Astrocyte of the spinal cord (primary cell): ENCODE data around the gene TNRC6B.

Experiments used
- DNase-seq: peaks from one replicate; pipeline ENCODE4 v3.0.0; 2011; ENCODE audit warnings: low read depth, low spot score
- H3K4me3 ChIP-seq: 2 replicates; pipeline ENCODE4 v1.5.1; 2011; ENCODE audit warnings: low read depth, mild to moderate bottlenecking, low read length, moderate library complexity
- in situ Hi-C: cut with HindIII; loops from 2 replicates; pipeline ENCODE4 v1.10.0; 2017; ENCODE audit warnings: low sequenced_read_pairs
- TF ChIP-seq, protein P1 (sequence below): IDR thresholded peaks from 2 replicates; pipeline ENCODE4 v1.5.1; 2012; ENCODE audit warnings: low read depth, mild to moderate bottlenecking, low read length, inconsistent platforms

Gene TNRC6B, protein sequence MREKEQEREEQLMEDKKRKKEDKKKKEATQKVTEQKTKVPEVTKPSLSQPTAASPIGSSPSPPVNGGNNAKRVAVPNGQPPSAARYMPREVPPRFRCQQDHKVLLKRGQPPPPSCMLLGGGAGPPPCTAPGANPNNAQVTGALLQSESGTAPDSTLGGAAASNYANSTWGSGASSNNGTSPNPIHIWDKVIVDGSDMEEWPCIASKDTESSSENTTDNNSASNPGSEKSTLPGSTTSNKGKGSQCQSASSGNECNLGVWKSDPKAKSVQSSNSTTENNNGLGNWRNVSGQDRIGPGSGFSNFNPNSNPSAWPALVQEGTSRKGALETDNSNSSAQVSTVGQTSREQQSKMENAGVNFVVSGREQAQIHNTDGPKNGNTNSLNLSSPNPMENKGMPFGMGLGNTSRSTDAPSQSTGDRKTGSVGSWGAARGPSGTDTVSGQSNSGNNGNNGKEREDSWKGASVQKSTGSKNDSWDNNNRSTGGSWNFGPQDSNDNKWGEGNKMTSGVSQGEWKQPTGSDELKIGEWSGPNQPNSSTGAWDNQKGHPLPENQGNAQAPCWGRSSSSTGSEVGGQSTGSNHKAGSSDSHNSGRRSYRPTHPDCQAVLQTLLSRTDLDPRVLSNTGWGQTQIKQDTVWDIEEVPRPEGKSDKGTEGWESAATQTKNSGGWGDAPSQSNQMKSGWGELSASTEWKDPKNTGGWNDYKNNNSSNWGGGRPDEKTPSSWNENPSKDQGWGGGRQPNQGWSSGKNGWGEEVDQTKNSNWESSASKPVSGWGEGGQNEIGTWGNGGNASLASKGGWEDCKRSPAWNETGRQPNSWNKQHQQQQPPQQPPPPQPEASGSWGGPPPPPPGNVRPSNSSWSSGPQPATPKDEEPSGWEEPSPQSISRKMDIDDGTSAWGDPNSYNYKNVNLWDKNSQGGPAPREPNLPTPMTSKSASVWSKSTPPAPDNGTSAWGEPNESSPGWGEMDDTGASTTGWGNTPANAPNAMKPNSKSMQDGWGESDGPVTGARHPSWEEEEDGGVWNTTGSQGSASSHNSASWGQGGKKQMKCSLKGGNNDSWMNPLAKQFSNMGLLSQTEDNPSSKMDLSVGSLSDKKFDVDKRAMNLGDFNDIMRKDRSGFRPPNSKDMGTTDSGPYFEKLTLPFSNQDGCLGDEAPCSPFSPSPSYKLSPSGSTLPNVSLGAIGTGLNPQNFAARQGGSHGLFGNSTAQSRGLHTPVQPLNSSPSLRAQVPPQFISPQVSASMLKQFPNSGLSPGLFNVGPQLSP (N-terminal part only)

DNA sequence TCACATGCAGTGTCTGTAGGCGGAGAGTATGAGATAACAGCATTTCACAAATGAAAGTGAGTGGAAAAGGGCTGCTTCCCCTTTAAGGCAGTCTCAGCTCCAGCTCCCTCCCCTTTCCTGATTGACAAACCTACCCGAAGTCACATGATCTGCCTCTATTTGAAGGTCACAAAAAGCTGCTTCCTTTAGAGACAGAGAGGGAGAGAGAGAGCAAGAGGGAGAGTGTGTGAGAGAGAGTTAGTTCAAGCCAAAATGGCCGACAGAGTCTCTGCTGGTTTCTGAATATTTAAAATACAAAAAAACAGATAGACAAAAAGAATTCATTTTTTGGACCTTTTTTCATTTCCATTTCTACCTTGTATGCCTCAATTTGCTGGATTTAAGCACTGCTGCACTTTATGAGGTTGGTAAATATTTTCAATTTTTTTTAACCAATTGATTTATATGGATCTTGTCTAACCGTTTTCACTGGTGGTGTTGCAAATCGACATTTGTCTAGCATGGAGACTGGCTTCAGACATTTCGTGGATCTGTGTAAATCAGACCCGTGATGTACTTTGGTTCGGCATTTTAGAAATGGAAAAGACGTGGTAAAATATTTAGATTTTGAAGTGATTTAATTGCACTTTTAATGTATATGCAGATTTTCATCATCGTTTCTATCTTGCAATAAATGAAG is at the start of gene TNRC6B:
Gene TNRC6B, plus strand, starts transcription at position 188 of the 679 bp plus-strand sequence. Its CDS starts 211 bp downstream, at position 399.
- TF ChIP-seq, protein P1, sequence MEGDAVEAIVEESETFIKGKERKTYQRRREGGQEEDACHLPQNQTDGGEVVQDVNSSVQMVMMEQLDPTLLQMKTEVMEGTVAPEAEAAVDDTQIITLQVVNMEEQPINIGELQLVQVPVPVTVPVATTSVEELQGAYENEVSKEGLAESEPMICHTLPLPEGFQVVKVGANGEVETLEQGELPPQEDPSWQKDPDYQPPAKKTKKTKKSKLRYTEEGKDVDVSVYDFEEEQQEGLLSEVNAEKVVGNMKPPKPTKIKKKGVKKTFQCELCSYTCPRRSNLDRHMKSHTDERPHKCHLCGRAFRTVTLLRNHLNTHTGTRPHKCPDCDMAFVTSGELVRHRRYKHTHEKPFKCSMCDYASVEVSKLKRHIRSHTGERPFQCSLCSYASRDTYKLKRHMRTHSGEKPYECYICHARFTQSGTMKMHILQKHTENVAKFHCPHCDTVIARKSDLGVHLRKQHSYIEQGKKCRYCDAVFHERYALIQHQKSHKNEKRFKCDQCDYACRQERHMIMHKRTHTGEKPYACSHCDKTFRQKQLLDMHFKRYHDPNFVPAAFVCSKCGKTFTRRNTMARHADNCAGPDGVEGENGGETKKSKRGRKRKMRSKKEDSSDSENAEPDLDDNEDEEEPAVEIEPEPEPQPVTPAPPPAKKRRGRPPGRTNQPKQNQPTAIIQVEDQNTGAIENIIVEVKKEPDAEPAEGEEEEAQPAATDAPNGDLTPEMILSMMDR, result no peak
- peak; percentile 97 for DNase-seq
- H3K4me3 ChIP-seq, result peak within 1 kb of the TSS; percentile 92
- in situ Hi-C loops, result no loop called here

DNA sequence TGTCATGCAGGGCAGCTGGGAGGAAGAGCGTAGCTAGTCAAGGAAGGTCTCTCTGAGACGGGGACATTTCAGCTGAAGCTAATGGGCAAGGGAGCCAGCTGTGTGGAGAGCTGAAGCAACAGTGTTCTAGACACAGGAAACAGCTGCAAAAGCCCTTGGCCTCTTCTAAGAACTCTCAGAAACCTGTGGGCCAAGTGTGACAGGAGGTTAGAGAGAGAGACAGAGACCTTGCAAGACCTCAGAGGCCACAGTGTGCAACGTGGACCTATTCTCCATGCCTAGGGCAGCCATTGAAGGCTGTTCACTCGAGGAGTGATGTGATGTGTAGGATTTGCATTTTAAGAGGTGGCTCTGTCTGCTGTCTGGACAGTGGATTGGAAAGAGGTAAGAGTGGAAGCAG is 48.7 kb upstream of the TNRC6B start:
- in situ Hi-C loops, result no loop called here
- TF ChIP-seq, protein P1, result no peak
- no peak for DNase-seq
- H3K4me3 ChIP-seq, result no peak overlapping the region

- TF ChIP-seq, protein P1, result no peak
- in situ Hi-C loops, result no loop called here
- H3K4me3 ChIP-seq, result no peak overlapping the region
- no peak for DNase-seq
These were observed 40.6 kb upstream of the TNRC6B start for GRCh38 chr22:40137132-40137531.

GRCh38 chr22:40138866-40139265 is 38.9 kb upstream of the TNRC6B start:
- H3K4me3 ChIP-seq, result no peak overlapping the region
- no peak for DNase-seq
- TF ChIP-seq, protein P1, result no peak
- in situ Hi-C loops, result no loop called here

DNA sequence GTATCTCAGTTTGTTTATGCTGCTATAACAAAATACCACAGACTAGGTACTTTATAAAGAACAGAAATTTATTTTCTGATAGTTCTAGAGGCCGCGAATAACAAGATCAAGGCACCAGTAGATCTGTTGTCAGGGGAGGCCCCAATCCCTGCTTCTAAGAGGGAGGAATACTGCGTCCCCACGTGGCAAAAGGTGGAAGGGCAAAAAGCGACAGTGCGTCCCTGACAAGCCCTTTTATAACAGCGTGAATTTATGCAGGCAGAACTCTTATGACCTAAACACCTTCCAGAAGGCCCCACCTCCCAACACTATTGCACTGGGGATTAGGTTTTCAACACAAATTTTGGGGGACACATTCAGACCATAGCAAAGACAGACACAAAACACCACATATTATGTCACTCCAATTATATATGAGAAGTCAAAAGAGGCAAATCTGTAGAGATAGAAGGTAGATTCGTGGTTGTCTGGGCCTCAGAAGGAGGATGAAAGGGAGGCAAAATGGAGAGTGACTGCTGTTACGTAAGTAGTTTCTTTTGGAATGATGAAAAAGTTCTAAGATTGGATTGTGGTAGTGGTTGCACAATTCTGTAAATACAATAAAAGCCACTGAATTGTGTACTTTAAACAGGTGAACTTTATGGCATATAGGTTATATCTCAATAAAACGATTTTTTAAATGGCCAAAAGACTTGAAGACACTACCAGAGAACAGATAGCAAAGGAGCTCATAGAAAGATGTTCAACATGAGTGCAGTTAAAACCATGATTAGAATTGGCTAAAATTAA is 30.1 kb upstream of the TNRC6B start:
- in situ Hi-C loops, result no loop called here
- TF ChIP-seq, protein P1, result no peak
- H3K4me3 ChIP-seq, result no peak overlapping the region
- DNase-seq, result no peak
